HepG2 (cell line): ENCODE data around the gene SRC. TPM values are rescaled to one million over a fixed set of nuclear protein-coding genes. Genes with fewer than 3 reads are reported as not detected.

Experiments
- ARID2 ChIP-seq: sonication (generic); formaldehyde crosslinking; IDR thresholded peaks from 2 replicates; pipeline ENCODE4 v1.8.1; 2022; ENCODE audit warnings: mild to moderate bottlenecking, missing genetic modification reagents, borderline replicate concordance
- ASH2L ChIP-seq: fragments of 300-600, 200-600 bp; sonication (generic); IDR thresholded peaks from 2 replicates; pipeline ENCODE4 v1.7.0; 2017; ENCODE audit warnings: low read depth, mild to moderate bottlenecking, moderate library complexity, mixed read lengths, low read length; ENCODE audit not compliant: insufficient read length
- FOXC1 ChIP-seq: sonication (generic); formaldehyde crosslinking; IDR thresholded peaks from 2 replicates; pipeline ENCODE4 v1.8.0; 2022; ENCODE audit warnings: mild to moderate bottlenecking, missing genetic modification reagents, borderline replicate concordance
- GABPA ChIP-seq, 2 experiments: IDR thresholded peaks; 2 replicates each; pipeline ENCODE4 v1.6.1; 2011 to 2016; ENCODE audit warnings: low read depth in 2 of 2, low read length in 1 of 2, missing biosample characterization in 1 of 2, missing genetic modification characterization in 1 of 2
- REL ChIP-seq: sonication (generic); formaldehyde crosslinking; conservative IDR thresholded peaks from 2 replicates; pipeline ENCODE4 v1.8.0; 2022; ENCODE audit warnings: mild to moderate bottlenecking, missing genetic modification reagents, moderate library complexity
- TCF12 ChIP-seq, 2 experiments: fragments of 450-650 bp in 1 of 2; sonication (generic) in 1 of 2; formaldehyde crosslinking in 1 of 2; IDR thresholded peaks; 2 replicates each; pipeline versions ENCODE4 v1.6.1 to v1.8.0; 2017 to 2022; ENCODE audit warnings: antibody characterized with exemption in 1 of 2, mild to moderate bottlenecking in 1 of 2, missing genetic modification reagents in 1 of 2, moderate library complexity in 1 of 2
- ZNF251 ChIP-seq: sonication (generic); formaldehyde crosslinking; IDR thresholded peaks from 2 replicates; pipeline ENCODE4 v1.9.0; 2021; ENCODE audit warnings: mild to moderate bottlenecking, missing genetic modification reagents
- ZNF451 ChIP-seq: sonication (generic); formaldehyde crosslinking; IDR thresholded peaks from 2 replicates; pipeline ENCODE4 v1.5.0; 2020; ENCODE audit warnings: mild to moderate bottlenecking, missing genetic modification reagents
- ZNF83 ChIP-seq: sonication (generic); formaldehyde crosslinking; IDR thresholded peaks from 2 replicates; pipeline ENCODE4 v1.4.0; 2020; ENCODE audit warnings: missing genetic modification reagents, mild to moderate bottlenecking, borderline replicate concordance
- polyA plus RNA-seq, 8 experiments: library from polyadenylated mRNA; depleted of rRNA in 3 of 8; stranded (reverse) in 7 of 8; unstranded in 1 of 8; fragments of >200 nt; fragmentation: Illumina TruSeq in 4 of 8; extraction: Trizol in 4 of 8; gene quantifications; 2 replicates each; pipeline versions ENCODE4 v1.2.1 to v1.2.3, GENCODE V29; 2011 to 2016; ENCODE audit warnings: low read depth in 4 of 8, missing spikeins in 1 of 8, mixed read lengths in 1 of 8; ENCODE audit not compliant: insufficient read depth in 1 of 8
- total RNA-seq, 5 experiments: library from RNA; depleted of rRNA; stranded (reverse); fragments of >200 nt; fragmentation: Illumina TruSeq; extraction: Trizol; gene quantifications; 2 replicates each; pipeline ENCODE4 v1.2.3, GENCODE V29; 2016; ENCODE audit warnings: low read depth in 1 of 5
- TF ChIP-seq, protein P1 (sequence below), 2 experiments: fragments of 450-650 bp in 1 of 2; sonication (generic) in 1 of 2; formaldehyde crosslinking in 1 of 2; IDR thresholded peaks; 2 replicates each; pipeline versions ENCODE4 v1.6.1 to v1.8.0; 2016 to 2022; ENCODE audit warnings: antibody characterized with exemption in 1 of 2, mild to moderate bottlenecking in 1 of 2, missing genetic modification reagents in 1 of 2
- TF ChIP-seq, protein P2 (sequence below), 2 experiments: sonication (generic) in 1 of 2; formaldehyde crosslinking in 1 of 2; IDR thresholded peaks; 2 replicates each; pipeline versions ENCODE4 v1.5.1 to v1.6.1; 2011 to 2020; ENCODE audit warnings: borderline replicate concordance in 1 of 2, low read depth in 1 of 2, low read length in 1 of 2, mild to moderate bottlenecking in 1 of 2, missing genetic modification reagents in 1 of 2, moderate library complexity in 1 of 2
- TF ChIP-seq, protein P3 (sequence below): fragments of 450-650 bp; IDR thresholded peaks from 2 replicates; pipeline ENCODE4 v1.6.1; 2016

SRC gene
- total and polyA plus RNA-seq, 2 of the 13 experiments (the other 11 are each of a cell fraction or from before 2014, with no cell fraction given), result 54.7 to 192 TPM

- TF ChIP-seq, protein P1, sequence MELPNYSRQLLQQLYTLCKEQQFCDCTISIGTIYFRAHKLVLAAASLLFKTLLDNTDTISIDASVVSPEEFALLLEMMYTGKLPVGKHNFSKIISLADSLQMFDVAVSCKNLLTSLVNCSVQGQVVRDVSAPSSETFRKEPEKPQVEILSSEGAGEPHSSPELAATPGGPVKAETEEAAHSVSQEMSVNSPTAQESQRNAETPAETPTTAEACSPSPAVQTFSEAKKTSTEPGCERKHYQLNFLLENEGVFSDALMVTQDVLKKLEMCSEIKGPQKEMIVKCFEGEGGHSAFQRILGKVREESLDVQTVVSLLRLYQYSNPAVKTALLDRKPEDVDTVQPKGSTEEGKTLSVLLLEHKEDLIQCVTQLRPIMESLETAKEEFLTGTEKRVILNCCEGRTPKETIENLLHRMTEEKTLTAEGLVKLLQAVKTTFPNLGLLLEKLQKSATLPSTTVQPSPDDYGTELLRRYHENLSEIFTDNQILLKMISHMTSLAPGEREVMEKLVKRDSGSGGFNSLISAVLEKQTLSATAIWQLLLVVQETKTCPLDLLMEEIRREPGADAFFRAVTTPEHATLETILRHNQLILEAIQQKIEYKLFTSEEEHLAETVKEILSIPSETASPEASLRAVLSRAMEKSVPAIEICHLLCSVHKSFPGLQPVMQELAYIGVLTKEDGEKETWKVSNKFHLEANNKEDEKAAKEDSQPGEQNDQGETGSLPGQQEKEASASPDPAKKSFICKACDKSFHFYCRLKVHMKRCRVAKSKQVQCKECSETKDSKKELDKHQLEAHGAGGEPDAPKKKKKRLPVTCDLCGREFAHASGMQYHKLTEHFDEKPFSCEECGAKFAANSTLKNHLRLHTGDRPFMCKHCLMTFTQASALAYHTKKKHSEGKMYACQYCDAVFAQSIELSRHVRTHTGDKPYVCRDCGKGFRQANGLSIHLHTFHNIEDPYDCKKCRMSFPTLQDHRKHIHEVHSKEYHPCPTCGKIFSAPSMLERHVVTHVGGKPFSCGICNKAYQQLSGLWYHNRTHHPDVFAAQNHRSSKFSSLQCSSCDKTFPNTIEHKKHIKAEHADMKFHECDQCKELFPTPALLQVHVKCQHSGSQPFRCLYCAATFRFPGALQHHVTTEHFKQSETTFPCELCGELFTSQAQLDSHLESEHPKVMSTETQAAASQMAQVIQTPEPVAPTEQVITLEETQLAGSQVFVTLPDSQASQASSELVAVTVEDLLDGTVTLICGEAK (IDR thresholded peaks at IDR 0.05), result no peak
- TF ChIP-seq, protein P1 (CRISPR knock-in tag; IDR thresholded peaks at IDR 0.05), result no peak
- no peak for TF ChIP-seq ARID2
- peak; percentile 49; the same call in 1 of the 2 replicates for TF ChIP-seq ZNF451 (CRISPR knock-in tag)
- TF ChIP-seq ZNF251 (CRISPR knock-in tag), result no peak
- TF ChIP-seq REL, result no peak
- TF ChIP-seq, protein P2, sequence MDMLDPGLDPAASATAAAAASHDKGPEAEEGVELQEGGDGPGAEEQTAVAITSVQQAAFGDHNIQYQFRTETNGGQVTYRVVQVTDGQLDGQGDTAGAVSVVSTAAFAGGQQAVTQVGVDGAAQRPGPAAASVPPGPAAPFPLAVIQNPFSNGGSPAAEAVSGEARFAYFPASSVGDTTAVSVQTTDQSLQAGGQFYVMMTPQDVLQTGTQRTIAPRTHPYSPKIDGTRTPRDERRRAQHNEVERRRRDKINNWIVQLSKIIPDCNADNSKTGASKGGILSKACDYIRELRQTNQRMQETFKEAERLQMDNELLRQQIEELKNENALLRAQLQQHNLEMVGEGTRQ (IDR thresholded peaks at IDR 0.05; ENCODE audit: low read depth, low read length), result no peak
- TF ChIP-seq, protein P2 (CRISPR knock-in tag; IDR thresholded peaks at IDR 0.05; ENCODE audit: borderline replicate concordance), result no peak
- no peak for TF ChIP-seq TCF12 (IDR thresholded peaks at IDR 0.05)
- no peak for TF ChIP-seq TCF12 (CRISPR knock-in tag; IDR thresholded peaks at IDR 0.05)
- TF ChIP-seq GABPA (IDR thresholded peaks at IDR 0.05; ENCODE audit: low read depth, low read length), result no peak
- no peak for TF ChIP-seq GABPA (CRISPR knock-in tag; IDR thresholded peaks at IDR 0.05; ENCODE audit: low read depth)
- TF ChIP-seq ZNF83 (CRISPR knock-in tag), result 0 out of 2 replicates have a peak, but pooled peaks have one; percentile 50
- no peak for TF ChIP-seq ASH2L
- TF ChIP-seq, protein P3, sequence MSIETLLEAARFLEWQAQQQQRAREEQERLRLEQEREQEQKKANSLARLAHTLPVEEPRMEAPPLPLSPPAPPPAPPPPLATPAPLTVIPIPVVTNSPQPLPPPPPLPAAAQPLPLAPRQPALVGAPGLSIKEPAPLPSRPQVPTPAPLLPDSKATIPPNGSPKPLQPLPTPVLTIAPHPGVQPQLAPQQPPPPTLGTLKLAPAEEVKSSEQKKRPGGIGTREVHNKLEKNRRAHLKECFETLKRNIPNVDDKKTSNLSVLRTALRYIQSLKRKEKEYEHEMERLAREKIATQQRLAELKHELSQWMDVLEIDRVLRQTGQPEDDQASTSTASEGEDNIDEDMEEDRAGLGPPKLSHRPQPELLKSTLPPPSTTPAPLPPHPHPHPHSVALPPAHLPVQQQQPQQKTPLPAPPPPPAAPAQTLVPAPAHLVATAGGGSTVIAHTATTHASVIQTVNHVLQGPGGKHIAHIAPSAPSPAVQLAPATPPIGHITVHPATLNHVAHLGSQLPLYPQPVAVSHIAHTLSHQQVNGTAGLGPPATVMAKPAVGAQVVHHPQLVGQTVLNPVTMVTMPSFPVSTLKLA, result no peak
- no peak for TF ChIP-seq FOXC1 (CRISPR knock-in tag)
Measured at GRCh38 chr20:37346535-37347346, 801 bp downstream of the SRC start (continued).
